CD8-positive, alpha-beta memory T cell (primary cell): ENCODE results near the gene COL27A1. TPM values are rescaled to one million over a fixed set of nuclear protein-coding genes. Genes with fewer than 3 reads are reported as not detected.

Experiments
- CTCF ChIA-PET: fragments of 350-600 bp; sonication (Branson Sonifier 250); formaldehyde crosslinking; loops from one replicate; lab custom pipeline; 2021; ENCODE audit warnings: antibody characterized with exemption; lab: Charles Lee
- POLR2A ChIA-PET: fragments of 350-600 bp; sonication (Branson Sonifier 250); formaldehyde crosslinking; loops from one replicate; lab custom pipeline; 2021; ENCODE audit warnings: antibody characterized with exemption; lab: Charles Lee
- DNase-seq, 5 donors: peaks; one replicate each; pipeline versions ENCODE4 v3.0.0 to v3.0.0-alpha.2; 2020 to 2022; ENCODE audit warnings: mixed read lengths in 1 of 5
- H3K27ac ChIP-seq: one replicate; pipeline ENCODE4 v1.7.0; 2013; ENCODE audit warnings: low read depth, mild to moderate bottlenecking, low read length, moderate library complexity
- H3K27me3 ChIP-seq: 2 replicates; pipeline ENCODE4 v1.7.0; 2013; ENCODE audit warnings: low read length, mild to moderate bottlenecking; ENCODE audit not compliant: insufficient read depth, poor library complexity, severe bottlenecking
- H3K36me3 ChIP-seq: 2 replicates; pipeline ENCODE4 v1.7.0; 2013; ENCODE audit warnings: mild to moderate bottlenecking, low read length, moderate library complexity; ENCODE audit not compliant: insufficient read depth
- H3K4me1 ChIP-seq: 2 replicates; pipeline ENCODE4 v1.7.0; 2013; ENCODE audit warnings: mild to moderate bottlenecking, low read length, moderate library complexity; ENCODE audit not compliant: insufficient read depth
- H3K4me3 ChIP-seq: 2 replicates; pipeline ENCODE4 v1.7.0; 2013; ENCODE audit warnings: mild to moderate bottlenecking, low read length
- H3K9me3 ChIP-seq: 2 replicates; pipeline ENCODE4 v1.7.0; 2013; ENCODE audit warnings: mild to moderate bottlenecking, low read length
- H3K27ac Mint-ChIP-seq, 8 donors: one replicate each; pipeline ENCODE4 v1.8.0; 2020 to 2021; ENCODE audit warnings: mixed read lengths in 8 of 8, mild to moderate bottlenecking in 6 of 8, inconsistent platforms in 3 of 8, moderate library complexity in 3 of 8
- H3K27me3 Mint-ChIP-seq, 2 donors: one replicate each; pipeline ENCODE4 v1.8.0; 2020 to 2021; ENCODE audit warnings: mixed read lengths in 2 of 2, mild to moderate bottlenecking in 1 of 2, moderate library complexity in 1 of 2
- H3K36me3 Mint-ChIP-seq, 3 donors: one replicate each; pipeline ENCODE4 v1.8.0; 2020 to 2021; ENCODE audit warnings: mixed read lengths in 3 of 3, inconsistent platforms in 1 of 3, mild to moderate bottlenecking in 1 of 3
- H3K4me1 Mint-ChIP-seq, 3 donors: one replicate each; pipeline ENCODE4 v1.8.0; 2020 to 2021; ENCODE audit warnings: mixed read lengths in 3 of 3, inconsistent platforms in 1 of 3, mild to moderate bottlenecking in 1 of 3
- H3K4me3 Mint-ChIP-seq, 7 donors: one replicate each; pipeline ENCODE4 v1.8.0; 2020 to 2021; ENCODE audit warnings: mixed read lengths in 7 of 7, mild to moderate bottlenecking in 6 of 7, moderate library complexity in 4 of 7, inconsistent platforms in 2 of 7
- H3K9me3 Mint-ChIP-seq, 5 donors: one replicate each; pipeline ENCODE4 v1.8.0; 2020 to 2022; ENCODE audit warnings: mixed read lengths in 5 of 5, mild to moderate bottlenecking in 3 of 5, moderate library complexity in 2 of 5, inconsistent platforms in 1 of 5
- polyA plus RNA-seq: library from polyadenylated mRNA; unstranded; fragments of 300-500 nt; fragmentation: Illumina TruSeq; gene quantifications from one replicate; pipeline ENCODE4 v1.2.3, GENCODE V29; 2021
- total RNA-seq, 2 experiments: library from RNA; stranded (reverse); gene quantifications; one replicate each; pipeline ENCODE4 v1.2.3, GENCODE V29; 2021

Gene COL27A1
- total and polyA plus RNA-seq, 3 experiments from 2014 or later, result 0.86 to 1.6 TPM; not detected in 1

DNA sequence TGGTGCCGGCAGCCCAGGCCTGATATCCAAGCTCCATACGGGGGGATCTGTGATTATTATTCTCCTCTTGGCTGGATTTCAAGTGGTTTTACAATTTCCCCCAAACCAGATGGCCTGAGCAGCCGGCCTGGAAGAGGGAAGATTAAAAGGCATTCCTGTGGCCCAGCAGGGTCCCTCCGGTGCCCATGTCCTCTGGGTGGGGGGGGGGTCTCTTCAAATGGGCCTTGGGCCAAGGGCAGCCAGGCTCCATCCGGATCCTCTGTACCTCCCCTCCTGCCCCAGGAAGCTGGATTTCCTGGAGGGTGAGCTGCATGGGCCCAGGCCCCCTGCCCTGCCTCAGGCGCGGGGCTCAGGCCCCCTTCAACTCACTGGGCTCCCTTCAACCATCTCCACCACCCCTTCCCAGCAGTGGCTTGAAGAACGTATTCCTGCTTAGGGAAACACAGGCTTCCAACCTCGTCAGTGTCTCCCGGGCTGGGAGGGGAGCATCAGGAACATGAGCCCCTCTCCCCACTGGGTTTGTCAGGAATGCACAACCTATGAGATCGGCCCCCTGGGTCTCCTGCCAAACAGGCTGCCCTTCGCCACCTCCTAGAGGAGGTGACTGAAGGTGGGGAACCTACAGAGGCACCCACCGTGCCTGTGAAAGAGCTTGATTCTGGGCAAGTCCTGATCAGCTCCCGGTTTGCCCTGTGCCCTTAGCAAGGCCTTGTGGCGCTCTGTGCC is 104.6 kb downstream of the COL27A1 start:
- Histone ChIP-seq H3K9me3 (no peaks in the 10 kb centered on the region), H3K27ac (no peak overlapping the region), H3K36me3 (no peaks in the 10 kb centered on the region), H3K27me3 (no peaks in the 10 kb centered on the region), H3K4me3 (no peak overlapping the region), H3K4me1 (no peaks in the 10 kb centered on the region)
- no peak overlapping the region for H3K4me3 Mint-ChIP-seq
- DNase-seq, result no peak
- H3K9me3 Mint-ChIP-seq, result no peaks in the 10 kb centered on the region
- no peak overlapping the region for H3K27ac Mint-ChIP-seq
- H3K4me1 Mint-ChIP-seq, result no peaks in the 10 kb centered on the region
- H3K27me3 Mint-ChIP-seq, result peaks cover 0 to 2% of the 10 kb centered on the region in 2 donors
- H3K36me3 Mint-ChIP-seq, result no peaks in the 10 kb centered on the region
- CTCF ChIA-PET, result no interaction called here
- POLR2A ChIA-PET, result no interaction called here

DNA sequence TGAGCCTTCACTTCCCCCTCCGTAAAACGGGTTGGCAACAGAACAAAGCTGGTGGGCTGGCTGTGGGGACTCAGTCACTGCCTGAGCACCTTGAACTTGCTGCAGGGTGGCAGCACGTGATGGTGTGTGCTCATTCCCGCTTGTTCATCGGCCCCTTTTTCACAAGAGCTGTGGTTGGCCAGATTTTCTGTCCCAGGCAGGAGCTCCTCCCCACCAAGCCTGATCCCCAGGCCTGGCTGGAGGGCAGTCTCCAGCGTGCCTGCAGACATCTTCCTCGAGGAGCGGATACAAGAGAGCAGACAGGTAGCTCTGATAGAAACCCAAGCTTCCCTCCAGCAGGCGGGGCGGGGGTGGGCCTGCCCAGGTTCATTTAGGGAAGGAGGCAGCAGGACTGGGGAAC is 105.7 kb downstream of the COL27A1 start:
- Mint-ChIP-seq H3K27me3 (peaks cover 7% of the 10 kb centered on the region in 2 donors), H3K4me3 (no peak overlapping the region), H3K4me1 (no peaks in the 10 kb centered on the region), H3K36me3 (no peaks in the 10 kb centered on the region), H3K9me3 (no peaks in the 10 kb centered on the region), H3K27ac (no peak overlapping the region)
- ChIA-PET CTCF (interaction anchor here (0.6 to 1.2 kb wide), 2 partner anchors 10 to 161 kb away, joined by 3 read pairs; no protein-coding TSS in a partner anchor), POLR2A (no interaction called here)
- H3K4me3 ChIP-seq, result no peak overlapping the region
- DNase-seq, result no peak
- H3K9me3 ChIP-seq, result no peaks in the 10 kb centered on the region
- H3K36me3 ChIP-seq, result no peaks in the 10 kb centered on the region
- no peaks in the 10 kb centered on the region for H3K4me1 ChIP-seq
- H3K27ac ChIP-seq, result no peak overlapping the region
- no peaks in the 10 kb centered on the region for H3K27me3 ChIP-seq

GRCh38 chr9:114261987-114262386 is 106.7 kb downstream of the COL27A1 start:
- no peaks in the 10 kb centered on the region for H3K27me3 ChIP-seq
- ChIA-PET CTCF (interaction anchor here (1.2 kb wide), 1 partner anchor 11 kb away, joined by 3 read pairs; no protein-coding TSS in a partner anchor), POLR2A (no interaction called here)
- Mint-ChIP-seq H3K36me3 (no peaks in the 10 kb centered on the region), H3K27me3 (peaks cover 7 to 9% of the 10 kb centered on the region in 2 donors), H3K4me3 (no peak overlapping the region), H3K27ac (no peak overlapping the region), H3K4me1 (no peaks in the 10 kb centered on the region), H3K9me3 (no peaks in the 10 kb centered on the region)
- H3K4me3 ChIP-seq, result no peak overlapping the region
- no peaks in the 10 kb centered on the region for H3K4me1 ChIP-seq
- no peak overlapping the region for H3K27ac ChIP-seq
- no peaks in the 10 kb centered on the region for H3K36me3 ChIP-seq
- no peaks in the 10 kb centered on the region for H3K9me3 ChIP-seq
- no peak for DNase-seq

GRCh38 chr9:114263853-114264510 is 108.6 kb downstream of the COL27A1 start:
- Histone ChIP-seq H3K4me3 (no peak overlapping the region), H3K36me3 (no peaks in the 10 kb centered on the region), H3K4me1 (no peaks in the 10 kb centered on the region), H3K27ac (no peak overlapping the region), H3K9me3 (no peaks in the 10 kb centered on the region), H3K27me3 (no peaks in the 10 kb centered on the region)
- H3K4me1 Mint-ChIP-seq, result no peaks in the 10 kb centered on the region
- H3K27ac Mint-ChIP-seq, result peak overlapping the region in 1 of 8 donors; percentile 41
- no peaks in the 10 kb centered on the region for H3K36me3 Mint-ChIP-seq
- POLR2A ChIA-PET, result no interaction called here
- H3K4me3 Mint-ChIP-seq, result no peak overlapping the region
- H3K27me3 Mint-ChIP-seq, result peaks cover 7 to 11% of the 10 kb centered on the region in 2 donors
- no peak for DNase-seq
- H3K9me3 Mint-ChIP-seq, result no peaks in the 10 kb centered on the region
- CTCF ChIA-PET, result no interaction called here

DNA sequence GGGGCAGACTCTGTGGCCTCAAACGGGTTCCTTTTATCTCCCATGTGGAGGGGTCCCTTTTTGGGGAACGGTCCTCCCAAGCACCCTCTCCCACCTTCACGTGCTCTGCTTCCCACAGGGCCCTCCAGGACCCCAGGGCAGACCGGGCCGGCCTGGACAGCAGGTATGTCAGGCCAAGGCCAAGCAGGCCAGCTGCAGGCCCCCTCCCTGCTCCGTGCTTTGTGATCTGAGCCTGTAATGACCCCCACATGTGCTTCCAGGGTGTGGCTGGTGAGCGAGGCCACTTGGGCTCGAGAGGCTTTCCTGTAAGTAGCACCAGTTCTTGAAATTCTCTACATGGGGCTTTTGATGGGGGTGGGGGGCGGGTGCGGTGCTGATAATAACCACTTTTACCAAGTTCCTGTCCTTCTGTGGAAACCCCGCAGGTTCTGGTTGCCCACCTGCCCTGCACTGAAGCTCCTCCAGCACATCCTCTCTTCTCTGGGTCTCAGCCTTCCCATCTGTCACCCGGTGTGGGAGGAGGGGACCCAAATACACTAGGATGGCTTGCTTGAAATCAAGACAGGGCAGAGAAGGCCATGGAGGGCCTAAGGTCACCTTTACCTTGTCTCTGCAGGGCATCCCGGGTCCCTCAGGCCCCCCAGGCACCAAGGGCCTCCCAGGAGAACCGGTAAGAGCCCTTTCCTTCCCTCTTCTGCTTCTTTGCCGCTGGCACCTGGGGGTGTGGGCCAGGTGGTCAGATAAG is 109.6 kb downstream of the COL27A1 start:
- H3K36me3 Mint-ChIP-seq, result no peaks in the 10 kb centered on the region
- H3K4me1 ChIP-seq, result no peaks in the 10 kb centered on the region
- DNase-seq, result no peak
- H3K4me3 Mint-ChIP-seq, result no peak overlapping the region
- no peaks in the 10 kb centered on the region for H3K36me3 ChIP-seq
- H3K27ac Mint-ChIP-seq, result no peak overlapping the region
- no peaks in the 10 kb centered on the region for H3K27me3 ChIP-seq
- H3K4me3 ChIP-seq, result no peak overlapping the region
- no peak overlapping the region for H3K27ac ChIP-seq
- no peaks in the 10 kb centered on the region for H3K4me1 Mint-ChIP-seq
- H3K9me3 ChIP-seq, result no peaks in the 10 kb centered on the region
- peaks cover 7 to 11% of the 10 kb centered on the region in 2 donors for H3K27me3 Mint-ChIP-seq
- H3K9me3 Mint-ChIP-seq, result no peaks in the 10 kb centered on the region
- POLR2A ChIA-PET, result no interaction called here
- CTCF ChIA-PET, result no interaction called here

DNA sequence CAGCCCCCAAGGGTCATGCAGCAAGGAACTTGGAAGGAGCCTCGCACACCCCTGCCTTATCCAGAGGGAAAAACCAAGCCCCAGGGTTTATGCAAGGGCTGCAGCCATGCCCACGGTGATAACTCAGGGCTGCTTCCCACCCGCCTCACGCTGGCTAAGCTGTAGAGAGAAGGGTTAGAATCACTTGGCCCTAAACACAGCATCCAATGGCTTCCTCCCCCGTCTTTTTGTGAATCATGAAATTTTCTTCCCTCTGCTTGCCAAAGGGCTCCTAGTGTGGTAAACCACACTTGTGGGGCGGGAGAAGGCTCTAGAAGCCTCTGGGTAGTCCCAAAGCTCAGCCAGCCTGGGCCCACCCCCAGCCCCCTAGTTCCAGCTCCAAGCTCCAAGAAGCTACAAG is 111.6 kb downstream of the COL27A1 start:
- no peak for DNase-seq
- H3K27ac ChIP-seq, result no peak overlapping the region
- H3K27me3 ChIP-seq, result no peaks in the 10 kb centered on the region
- POLR2A ChIA-PET, result no interaction called here
- no peaks in the 10 kb centered on the region for H3K9me3 ChIP-seq
- CTCF ChIA-PET, result no interaction called here
- H3K4me1 Mint-ChIP-seq, result no peaks in the 10 kb centered on the region
- H3K36me3 Mint-ChIP-seq, result no peaks in the 10 kb centered on the region
- no peaks in the 10 kb centered on the region for H3K36me3 ChIP-seq
- peaks cover 7 to 22% of the 10 kb centered on the region in 2 donors for H3K27me3 Mint-ChIP-seq
- no peak overlapping the region for H3K27ac Mint-ChIP-seq
- no peaks in the 10 kb centered on the region for H3K4me1 ChIP-seq
- H3K4me3 Mint-ChIP-seq, result no peak overlapping the region
- H3K9me3 Mint-ChIP-seq, result no peaks in the 10 kb centered on the region
- no peak overlapping the region for H3K4me3 ChIP-seq

DNA sequence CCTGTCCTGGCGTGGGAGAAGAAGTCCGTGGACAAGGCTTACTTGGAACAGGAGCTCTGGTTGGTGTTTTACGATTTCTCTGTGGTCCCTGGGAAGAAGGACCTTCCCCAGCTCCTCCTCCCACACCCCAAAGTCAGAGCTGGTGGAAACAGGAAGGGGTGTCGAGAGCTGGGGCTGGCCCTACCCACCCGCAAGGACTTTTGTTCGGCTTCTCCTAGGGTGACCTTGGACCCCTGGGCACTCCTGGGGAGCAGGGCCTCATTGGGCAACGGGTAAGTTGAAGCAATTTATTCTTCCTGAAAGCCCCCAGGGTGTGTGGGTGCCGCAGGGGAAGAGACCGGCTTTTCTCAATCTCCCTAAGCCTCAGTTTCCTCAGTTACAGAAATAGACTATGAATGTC is 113.7 kb downstream of the COL27A1 start:
- no peak overlapping the region for H3K4me3 Mint-ChIP-seq
- H3K27me3 Mint-ChIP-seq, result peaks cover 13 to 33% of the 10 kb centered on the region in 2 donors
- no peaks in the 10 kb centered on the region for H3K36me3 Mint-ChIP-seq
- H3K9me3 Mint-ChIP-seq, result no peaks in the 10 kb centered on the region
- H3K4me3 ChIP-seq, result no peak overlapping the region
- no peak overlapping the region for H3K27ac Mint-ChIP-seq
- CTCF ChIA-PET, result interaction anchor here (1.7 kb wide), 1 partner anchor 22 kb away, joined by 4 read pairs; no protein-coding TSS in a partner anchor
- no peaks in the 10 kb centered on the region for H3K4me1 Mint-ChIP-seq
- POLR2A ChIA-PET, result no interaction called here
- H3K9me3 ChIP-seq, result no peaks in the 10 kb centered on the region
- H3K4me1 ChIP-seq, result no peaks in the 10 kb centered on the region
- no peak overlapping the region for H3K27ac ChIP-seq
- no peak for DNase-seq
- no peaks in the 10 kb centered on the region for H3K36me3 ChIP-seq
- H3K27me3 ChIP-seq, result no peaks in the 10 kb centered on the region
